HCT116 (cell line): Measurements from ENCODE around the gene CIT.

ENCODE experiments used
- CTCF ChIP-seq, 3 experiments: fragments of 200-600 bp in 1 of 3; sonication (generic) in 1 of 3; IDR thresholded peaks in 2 of 3; conservative IDR thresholded peaks in 1 of 3; 2 replicates each; pipeline ENCODE4 v1.5.1; 2012 to 2017; ENCODE audit warnings: low read depth in 2 of 3, low read length in 2 of 3, antibody characterized with exemption in 1 of 3, borderline replicate concordance in 1 of 3, control low read depth in 1 of 3, mild to moderate bottlenecking in 1 of 3, mixed read lengths in 1 of 3, mixed run types in 1 of 3, moderate library complexity in 1 of 3; ENCODE audit not compliant: insufficient read depth in 1 of 3
- EZH2phosphoT487 ChIP-seq: fragments of 200-600 bp; IDR thresholded peaks from 2 replicates; pipeline ENCODE4 v1.6.1; 2018; ENCODE audit warnings: antibody characterized with exemption, borderline replicate concordance
- POLR2A ChIP-seq: IDR thresholded peaks from 2 replicates; pipeline ENCODE4 v1.7.0; 2011; ENCODE audit warnings: borderline replicate concordance; ENCODE audit not compliant: insufficient read depth, insufficient read length; ENCODE audit errors: extremely low read depth
- POLR2AphosphoS5 ChIP-seq: IDR thresholded peaks from 2 replicates; pipeline ENCODE4 v1.6.1; 2011; ENCODE audit warnings: mild to moderate bottlenecking, low read depth, low read length, moderate library complexity
- SIN3A ChIP-seq: IDR thresholded peaks from 2 replicates; pipeline ENCODE4 v1.6.1; 2012; ENCODE audit warnings: low read depth
- ZBTB33 ChIP-seq: IDR thresholded peaks from 2 replicates; pipeline ENCODE4 v1.6.1; 2011; ENCODE audit warnings: mild to moderate bottlenecking, low read length, moderate library complexity; ENCODE audit not compliant: insufficient replicate concordance; ENCODE audit errors: extremely low read depth

DNA sequence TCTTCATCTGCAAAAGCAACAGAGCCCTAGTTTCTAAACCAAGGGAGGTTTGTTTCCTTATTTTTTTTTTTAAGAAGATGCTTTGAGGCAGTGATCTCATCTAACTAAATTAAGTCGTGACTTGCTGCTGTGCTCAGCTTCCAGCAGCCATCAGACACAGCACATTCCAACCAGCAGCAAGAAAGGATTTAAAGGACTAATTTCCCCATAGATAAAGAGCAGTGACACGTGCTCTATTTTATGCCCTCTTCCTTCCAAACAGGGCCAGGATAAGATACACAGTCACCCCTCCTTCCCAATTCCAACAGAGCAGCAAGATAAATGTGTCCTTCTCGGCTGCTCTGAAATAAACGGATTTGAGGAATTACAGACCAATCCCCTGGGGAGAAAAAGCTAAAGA is 127.5 kb downstream of the CIT start:
- TF ChIP-seq ZBTB33 (no peak), POLR2AphosphoS5 (no peak), CTCF (IDR thresholded peaks at IDR 0.05 in 2 of 3, conservative IDR thresholded peaks at IDR 0.05 in 1 of 3; ENCODE audit: borderline replicate concordance in 1 of 3, insufficient read depth in 1 of 3, low read depth in 2 of 3, low read length in 2 of 3) (no peak), SIN3A (no peak), EZH2phosphoT487 (no peak), POLR2A (no peak)
